NCI-H510A treated with DMSO at 0.1 percent for 48 hours (cell line): ENCODE measurements around the gene SPSB1.
"Not testable (repeated sequence)": the region's sequence is repeated elsewhere in the genome, so short reads cannot be mapped to it uniquely, and the experiment has no call there.

Experiments
- DNase-seq: peaks from one replicate; lab custom pipeline; 2025; lab: John Stamatoyannopoulos, UW

The SPSB1 gene

GRCh38 chr1:9279172-9279840 lies 13.4 kb upstream of the SPSB1 start:
- DNase-seq = no peak

GRCh38 chr1:9280015-9280860 lies 12.5 kb upstream of the SPSB1 start:
- peak; percentile 65 for DNase-seq

GRCh38 chr1:9281071-9281827 lies 11.4 kb upstream of the SPSB1 start:
- no peak for DNase-seq

GRCh38 chr1:9281908-9282695 lies 10.6 kb upstream of the SPSB1 start:
- no peak for DNase-seq

- DNase-seq = no peak
Observed at GRCh38 chr1:9282696-9282955, 10.1 kb upstream of the SPSB1 start.

GRCh38 chr1:9284061-9284460 lies 8.6 kb upstream of the SPSB1 start:
- no peak for DNase-seq

- DNase-seq = no peak
Observed at GRCh38 chr1:9286556-9286955, 6.1 kb upstream of the SPSB1 start.

- DNase-seq = peak; percentile 82
Observed at GRCh38 chr1:9289090-9289534, 3.6 kb upstream of the SPSB1 start.

GRCh38 chr1:9289711-9290485 lies 2.8 kb upstream of the SPSB1 start:
- no peak for DNase-seq

- DNase-seq = no peak
Observed at GRCh38 chr1:9291914-9292360, 757 bp upstream of the SPSB1 start.

- no peak for DNase-seq
Observed at GRCh38 chr1:9293241-9293532, 493 bp downstream of the SPSB1 start.

GRCh38 chr1:9293533-9294404 lies 1.1 kb downstream of the SPSB1 start:
- peak; percentile 69 for DNase-seq

GRCh38 chr1:9294405-9294773 lies 1.7 kb downstream of the SPSB1 start:
- no peak for DNase-seq

- DNase-seq = peak; percentile 84
Observed at GRCh38 chr1:9294910-9295636, 2.4 kb downstream of the SPSB1 start.

GRCh38 chr1:9295884-9296283 lies 3.2 kb downstream of the SPSB1 start:
- no peak for DNase-seq

- DNase-seq = no peak
Observed at GRCh38 chr1:9296850-9297249, 4.2 kb downstream of the SPSB1 start.

GRCh38 chr1:9297831-9298230 lies 5.1 kb downstream of the SPSB1 start:
- DNase-seq = no peak

- DNase-seq = no peak
Observed at GRCh38 chr1:9298282-9298681, 5.6 kb downstream of the SPSB1 start.

GRCh38 chr1:9299571-9300541 lies 7.2 kb downstream of the SPSB1 start:
- not testable (repeated sequence) for DNase-seq
